Amygdala (tissue), 56 donors: Measurements from ENCODE around the gene EPSTI1.

Experiments
- DNase-seq, 56 donors: peaks; one replicate each; lab custom pipeline; 2025; lab: John Stamatoyannopoulos, UW

Gene EPSTI1

DNA sequence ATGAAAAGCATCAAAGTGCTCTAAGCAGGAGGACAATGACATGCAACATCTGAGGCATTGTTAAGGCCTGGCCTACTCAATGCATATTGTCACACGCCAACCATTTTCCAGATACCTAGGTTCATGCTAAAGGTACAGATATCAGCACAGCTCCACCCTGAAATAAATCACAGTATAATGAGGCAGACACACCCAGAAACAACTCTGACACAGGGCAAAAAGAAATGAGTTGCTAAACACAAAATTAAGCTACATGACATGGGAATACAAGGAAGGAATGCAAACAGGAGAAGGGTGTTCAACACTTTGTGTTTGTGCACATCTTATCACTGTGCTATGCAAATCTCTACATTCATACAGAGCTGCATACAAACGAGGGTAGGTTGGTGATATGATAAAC lies 86.5 kb downstream of the EPSTI1 start:
- no peak for DNase-seq

GRCh38 chr13:42899266-42899665 lies 92.8 kb downstream of the EPSTI1 start:
- no peak for DNase-seq

DNA sequence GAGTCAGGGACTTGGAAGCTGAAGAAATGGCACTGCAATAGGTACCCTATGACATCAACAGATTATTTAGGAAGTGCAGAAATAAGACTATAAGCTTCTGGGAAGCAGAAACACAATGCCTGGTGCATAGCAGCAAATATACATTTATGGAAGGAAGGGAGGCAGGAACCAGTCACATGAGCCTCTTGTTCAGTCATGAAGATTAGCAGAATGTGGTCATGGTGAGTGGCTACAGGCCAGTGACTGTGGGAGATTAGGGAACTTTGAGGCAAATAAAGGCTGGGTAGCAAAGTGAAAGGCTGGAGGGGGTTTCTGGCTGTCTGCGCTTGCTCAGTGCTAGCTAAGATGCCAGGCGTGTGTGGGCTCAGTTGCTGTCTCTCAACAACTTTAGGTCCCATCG lies 96.3 kb downstream of the EPSTI1 start:
- no peak for DNase-seq

GRCh38 chr13:42894765-42895243 lies 97.2 kb downstream of the EPSTI1 start:
- DNase-seq, result peak in 1 of 56 donors; percentile 10

DNA sequence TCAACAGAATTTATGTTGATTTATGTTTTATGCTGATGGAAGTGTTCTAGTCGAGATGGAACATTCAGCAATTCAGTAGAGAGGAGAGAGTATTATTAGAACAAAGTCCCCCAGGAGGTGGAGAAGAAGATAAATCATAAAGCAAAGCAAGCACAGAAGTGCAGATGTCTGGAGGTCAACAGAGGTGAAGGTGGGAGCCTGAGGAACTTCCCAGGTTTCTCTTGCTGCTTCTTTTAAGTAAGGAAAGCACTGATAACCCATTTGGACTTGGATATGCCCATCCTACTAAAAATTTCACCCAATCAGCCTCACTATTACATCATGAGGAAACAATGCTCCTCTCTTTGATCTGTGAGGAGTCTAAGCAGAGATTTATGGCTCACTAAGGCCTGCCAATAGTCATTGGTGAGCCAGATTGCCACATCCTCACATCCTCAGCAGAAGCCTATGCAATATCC lies 98.8 kb downstream of the EPSTI1 start:
- no peak for DNase-seq

DNA sequence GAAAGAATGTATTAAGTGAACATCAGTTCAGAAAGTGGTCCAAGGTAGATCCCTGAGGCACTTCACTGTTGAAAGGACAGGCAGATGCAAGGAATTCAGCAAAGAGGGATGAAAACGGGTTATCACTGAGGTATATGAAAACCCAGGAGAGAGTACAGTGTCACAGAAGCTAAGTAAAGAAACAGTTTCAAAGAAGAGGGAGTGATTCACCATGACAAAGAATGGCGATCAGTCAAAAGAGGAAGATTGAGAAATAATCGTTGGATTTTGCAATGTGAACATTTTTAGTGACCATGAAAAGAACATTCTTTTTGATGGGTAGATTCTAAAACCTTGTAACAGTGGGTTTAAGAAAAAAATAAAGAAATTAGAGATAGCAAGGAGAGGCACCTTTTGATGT lies 99.3 kb downstream of the EPSTI1 start:
- no peak for DNase-seq

GRCh38 chr13:42891591-42891990 lies 100.5 kb downstream of the EPSTI1 start:
- DNase-seq, result no peak

DNA sequence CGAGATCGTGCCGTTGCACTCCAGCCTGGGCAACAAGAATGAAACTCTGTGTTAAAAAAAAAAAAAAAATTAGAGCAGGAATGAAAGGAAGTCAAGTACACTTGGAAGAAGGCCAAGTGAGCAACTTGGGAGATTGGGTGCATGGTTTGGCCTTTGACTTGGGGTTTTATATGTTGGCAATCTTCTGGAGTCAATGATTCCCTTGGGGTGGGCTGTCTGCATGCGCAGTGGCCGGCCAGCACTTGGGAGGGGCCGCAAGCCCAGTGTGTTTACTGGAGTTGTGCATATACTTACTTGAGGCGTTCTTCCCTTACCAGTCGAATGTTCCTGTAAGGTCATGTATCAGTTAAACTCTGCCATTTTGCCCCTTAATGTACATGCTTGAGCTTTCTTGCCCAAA lies 106.7 kb downstream of the EPSTI1 start:
- DNase-seq, result no peak

- DNase-seq, result no peak
These were observed 108.1 kb downstream of the EPSTI1 start for GRCh38 chr13:42883771-42884467.

GRCh38 chr13:42883142-42883541 lies 108.9 kb downstream of the EPSTI1 start:
- DNase-seq, result no peak

DNA sequence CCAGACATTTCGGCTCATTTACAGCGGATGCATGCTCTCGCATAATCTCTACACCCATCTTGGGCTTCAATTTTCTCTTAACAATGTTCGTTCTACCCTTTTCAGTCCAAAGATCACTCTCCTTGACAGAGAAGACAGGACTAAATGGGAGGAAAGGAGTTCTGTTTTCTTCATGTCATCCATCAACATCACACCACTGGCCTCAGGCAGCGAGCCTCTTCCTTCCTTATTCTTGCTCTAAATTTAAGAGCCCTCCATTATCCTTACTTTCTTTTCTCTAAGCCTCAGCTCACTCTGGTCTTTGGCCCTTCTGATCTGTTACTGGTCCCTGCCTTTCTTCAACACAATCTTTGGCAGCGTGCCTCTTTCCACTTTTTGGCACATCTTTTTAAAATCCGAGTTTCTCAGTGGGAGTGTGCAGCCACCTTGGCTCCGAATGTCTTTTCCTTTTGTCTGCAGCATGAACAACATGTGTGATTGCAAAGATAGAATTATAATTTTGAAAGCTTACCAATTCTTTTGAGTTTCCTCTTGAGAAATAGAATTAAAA lies 111.9 kb downstream of the EPSTI1 start:
- peak in 1 of 56 donors; percentile 5 for DNase-seq

DNA sequence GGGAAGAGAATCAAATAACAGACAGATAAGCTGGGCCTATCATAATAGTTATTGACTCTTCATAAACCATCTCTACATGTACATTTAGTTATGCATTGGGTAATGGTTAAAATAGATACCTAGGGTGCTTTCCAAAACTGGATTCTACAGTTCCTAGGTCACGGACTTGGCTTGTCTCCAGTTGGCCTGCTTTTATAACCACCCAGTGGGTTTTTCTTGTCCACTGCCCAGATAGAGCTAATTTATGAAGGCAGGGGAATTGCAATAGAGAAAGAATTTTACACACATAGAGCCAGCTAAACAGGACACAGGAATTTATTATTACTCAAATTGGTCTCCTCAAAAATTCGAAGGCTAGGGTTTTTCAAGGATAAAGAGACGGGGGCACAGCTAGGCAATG lies 113.3 kb downstream of the EPSTI1 start:
- DNase-seq, result no peak

DNA sequence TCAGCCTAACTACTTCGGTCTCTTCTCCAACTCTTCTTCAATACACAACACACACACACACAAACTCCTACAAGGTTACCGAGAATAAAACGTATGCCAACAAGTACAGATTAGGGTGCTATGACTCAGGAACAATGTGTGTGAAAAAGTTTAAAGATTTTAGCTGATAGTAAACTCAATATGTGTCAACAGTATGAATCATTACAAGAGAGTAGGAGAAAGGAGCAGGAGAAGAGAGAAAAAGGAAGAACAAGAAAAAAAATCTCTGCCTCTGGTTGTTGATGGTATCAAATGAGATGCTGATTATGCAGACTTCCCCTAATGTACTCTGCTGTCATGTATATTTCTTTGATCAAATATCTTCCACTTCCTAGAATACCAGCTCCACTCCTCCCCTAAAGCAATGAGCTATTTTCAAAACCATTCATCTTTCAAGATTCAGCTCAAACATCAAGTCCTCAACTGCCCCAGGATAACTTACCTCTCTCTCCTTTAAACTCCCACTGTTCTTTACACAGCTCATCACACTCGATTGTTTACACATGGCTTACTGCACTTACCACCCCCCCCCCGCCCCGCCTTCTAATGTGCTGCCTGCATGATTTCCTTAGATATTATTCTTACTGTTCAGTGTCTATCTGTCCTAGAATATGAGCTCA lies 115.0 kb downstream of the EPSTI1 start:
- no peak for DNase-seq

- no peak for DNase-seq
These were observed 115.7 kb downstream of the EPSTI1 start for GRCh38 chr13:42876270-42876714.

DNA sequence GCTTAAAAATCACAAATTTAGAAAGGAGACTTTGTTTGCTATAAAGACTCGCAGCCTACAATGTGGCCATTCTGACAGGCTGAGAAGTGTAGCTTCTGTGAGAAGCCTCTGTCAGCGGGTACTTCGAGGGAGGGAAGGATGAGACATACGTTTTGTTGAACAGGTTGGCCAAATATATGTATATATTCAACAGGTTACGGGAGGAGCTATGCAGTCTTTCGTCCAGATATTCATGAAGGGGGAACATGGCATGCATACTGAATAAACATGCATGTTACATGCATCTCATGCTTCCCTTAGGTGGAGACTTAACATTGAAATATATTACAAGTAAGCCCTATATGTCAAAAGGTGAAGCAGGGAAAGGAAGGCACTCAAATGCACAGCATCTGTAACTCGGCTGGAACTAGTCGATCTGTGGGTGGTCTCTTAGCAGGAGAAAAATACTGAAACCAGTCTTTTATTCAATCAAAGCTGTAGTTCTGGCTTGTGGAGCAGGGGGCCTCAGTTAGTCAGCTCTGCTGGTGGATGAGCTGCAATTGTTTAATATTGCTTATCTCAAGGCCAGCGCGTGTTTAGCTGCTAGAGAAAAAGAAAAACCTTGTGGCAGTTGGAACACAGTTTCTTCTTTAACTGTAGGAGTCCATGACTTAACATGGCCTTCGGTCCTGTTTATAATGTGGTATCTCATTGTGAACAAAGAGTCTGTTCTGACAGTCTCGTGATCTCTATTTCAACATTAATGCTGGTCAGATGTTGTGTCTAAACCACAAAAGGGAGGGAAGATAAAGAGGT lies 116.4 kb downstream of the EPSTI1 start:
- DNase-seq, result peak in 1 of 56 donors; percentile 9

- no peak for DNase-seq
These were observed 117.8 kb downstream of the EPSTI1 start for GRCh38 chr13:42874221-42874620.

DNA sequence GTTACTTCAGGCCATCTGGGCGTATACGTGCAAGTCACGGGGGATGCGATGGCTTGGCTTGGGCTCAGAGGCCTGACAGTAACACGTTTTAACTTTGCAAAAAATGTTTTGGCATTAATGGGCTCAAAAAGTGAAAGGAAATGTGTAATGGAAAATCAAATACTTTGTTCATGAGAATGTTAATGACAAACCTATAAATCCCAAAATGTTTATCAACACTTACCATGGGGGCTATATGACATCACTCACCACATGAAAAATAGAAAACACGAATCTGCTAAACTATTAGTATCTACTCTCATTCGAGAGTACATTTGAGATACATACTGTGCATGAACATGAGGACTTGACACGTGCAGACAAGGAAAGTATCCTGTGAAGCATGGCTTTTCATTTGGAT lies 119.0 kb downstream of the EPSTI1 start:
- no peak for DNase-seq

- DNase-seq, result no peak
These were observed 124.8 kb downstream of the EPSTI1 start for GRCh38 chr13:42867232-42867631.

- DNase-seq, result no peak
These were observed 126.3 kb downstream of the EPSTI1 start for GRCh38 chr13:42865768-42866102.

DNA sequence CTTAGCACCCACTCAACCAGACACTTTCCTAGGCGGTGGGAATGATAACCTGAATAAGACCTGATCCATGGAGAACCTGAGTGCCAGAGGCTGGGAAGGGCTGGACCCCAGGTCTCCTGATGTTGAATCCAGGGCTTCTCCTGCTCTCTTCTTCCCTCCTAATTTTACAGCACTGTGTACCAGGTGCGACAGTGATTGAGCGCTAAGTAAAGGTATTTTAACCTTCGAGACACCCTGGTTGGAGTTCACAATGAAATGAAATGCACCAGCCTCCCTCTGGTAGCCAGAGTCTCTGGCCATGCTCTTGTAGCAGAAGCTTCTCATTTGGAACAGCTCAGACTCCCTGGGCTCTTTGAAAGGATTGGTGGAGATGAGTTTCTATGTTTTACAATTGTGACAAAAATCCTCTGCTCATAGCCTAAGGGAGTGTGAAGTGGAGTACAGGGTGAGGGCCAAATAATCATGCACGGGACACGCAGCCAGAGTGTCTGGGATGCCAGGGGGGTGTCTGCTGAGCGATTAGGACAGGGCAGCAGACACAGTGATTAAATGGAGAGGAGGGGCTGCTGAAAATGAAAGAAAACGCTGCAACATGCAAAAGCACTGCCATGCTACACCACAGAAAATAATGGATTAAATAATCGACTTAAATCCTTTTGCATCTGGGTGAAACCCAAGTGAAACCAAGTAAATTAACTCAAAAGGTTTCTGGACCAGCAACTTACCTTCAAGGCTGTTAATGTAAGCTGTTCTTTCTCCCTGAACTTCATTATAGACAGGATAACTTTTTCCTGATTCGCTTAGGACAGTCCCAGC lies 126.9 kb downstream of the EPSTI1 start:
- no peak for DNase-seq
